ENCODE measurements around the gene DACT3. TPM values are rescaled to one million over a fixed set of nuclear protein-coding genes. Genes with fewer than 3 reads are reported as not detected.

DACT3 gene
- total and polyA plus RNA-seq, 4 donors = 0.32 to 1.4 (median 1.0) TPM

DNA sequence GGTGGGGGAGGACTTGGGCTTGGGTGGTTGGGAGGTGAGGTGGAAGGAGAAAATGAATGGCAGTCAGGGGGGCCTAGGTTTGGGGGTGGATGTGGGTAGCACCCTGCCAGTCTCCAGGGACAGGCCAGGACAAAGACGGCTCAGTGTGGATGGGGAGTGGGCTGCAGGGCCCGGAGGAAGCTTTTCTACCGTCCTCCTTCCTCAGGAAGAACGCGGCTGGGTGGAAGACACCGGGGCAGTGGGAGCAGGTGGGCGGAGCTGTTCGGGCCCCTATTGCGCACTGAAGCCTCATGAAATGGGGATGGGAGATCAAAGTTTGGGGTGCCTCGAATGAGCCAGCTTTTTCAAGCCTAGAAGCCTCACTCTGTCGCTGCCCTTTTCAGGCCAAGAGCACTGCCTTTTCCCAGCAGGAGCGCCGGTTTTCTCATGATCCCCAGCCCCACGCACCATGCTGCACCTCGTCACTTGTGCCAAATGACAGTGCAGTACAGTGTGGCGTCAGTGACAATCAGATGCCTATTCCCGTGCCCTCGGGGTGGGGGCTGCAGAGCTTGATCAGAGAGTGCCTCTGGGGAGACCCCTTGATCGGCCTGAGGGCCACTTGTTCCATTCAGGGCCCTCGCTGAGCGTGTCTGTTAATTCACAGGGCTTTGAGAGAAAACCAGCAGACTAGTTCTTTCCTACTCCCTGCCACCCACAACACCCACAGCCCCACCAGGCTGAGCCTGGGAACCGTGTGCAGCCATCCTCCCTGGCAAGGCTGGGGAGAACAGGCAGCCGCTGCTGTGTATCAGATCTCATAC lies 58.4 kb downstream of the DACT3 start:
- H3K36me3 ChIP-seq (ENCODE audit: control insufficient read depth in 4 of 4, insufficient read depth in 3 of 4, low read depth in 1 of 4, low read length in 3 of 4) = peaks cover 1 to 6% (median 2%) of the 10 kb centered on the region in 4 donors
- DNase-seq (ENCODE audit: low spot score) = no peak
- TF ChIP-seq, protein P1, sequence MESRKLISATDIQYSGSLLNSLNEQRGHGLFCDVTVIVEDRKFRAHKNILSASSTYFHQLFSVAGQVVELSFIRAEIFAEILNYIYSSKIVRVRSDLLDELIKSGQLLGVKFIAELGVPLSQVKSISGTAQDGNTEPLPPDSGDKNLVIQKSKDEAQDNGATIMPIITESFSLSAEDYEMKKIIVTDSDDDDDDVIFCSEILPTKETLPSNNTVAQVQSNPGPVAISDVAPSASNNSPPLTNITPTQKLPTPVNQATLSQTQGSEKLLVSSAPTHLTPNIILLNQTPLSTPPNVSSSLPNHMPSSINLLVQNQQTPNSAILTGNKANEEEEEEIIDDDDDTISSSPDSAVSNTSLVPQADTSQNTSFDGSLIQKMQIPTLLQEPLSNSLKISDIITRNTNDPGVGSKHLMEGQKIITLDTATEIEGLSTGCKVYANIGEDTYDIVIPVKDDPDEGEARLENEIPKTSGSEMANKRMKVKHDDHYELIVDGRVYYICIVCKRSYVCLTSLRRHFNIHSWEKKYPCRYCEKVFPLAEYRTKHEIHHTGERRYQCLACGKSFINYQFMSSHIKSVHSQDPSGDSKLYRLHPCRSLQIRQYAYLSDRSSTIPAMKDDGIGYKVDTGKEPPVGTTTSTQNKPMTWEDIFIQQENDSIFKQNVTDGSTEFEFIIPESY (IDR thresholded peaks at IDR 0.05) = no peak
- no peak for TF ChIP-seq JUND (IDR thresholded peaks at IDR 0.05)
- no peak for TF ChIP-seq FOXA2 (IDR thresholded peaks at IDR 0.05)
- no peak for TF ChIP-seq GABPA (IDR thresholded peaks at IDR 0.05 in 1 of 2, conservative IDR thresholded peaks at IDR 0.05 in 1 of 2)
- TF ChIP-seq, protein P2, sequence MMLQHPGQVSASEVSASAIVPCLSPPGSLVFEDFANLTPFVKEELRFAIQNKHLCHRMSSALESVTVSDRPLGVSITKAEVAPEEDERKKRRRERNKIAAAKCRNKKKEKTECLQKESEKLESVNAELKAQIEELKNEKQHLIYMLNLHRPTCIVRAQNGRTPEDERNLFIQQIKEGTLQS (IDR thresholded peaks at IDR 0.05) = no peak
- TF ChIP-seq SP1 (IDR thresholded peaks at IDR 0.05) = no peak
- no peak for TF ChIP-seq HNF4G (IDR thresholded peaks at IDR 0.05)
- TF ChIP-seq, protein P3, sequence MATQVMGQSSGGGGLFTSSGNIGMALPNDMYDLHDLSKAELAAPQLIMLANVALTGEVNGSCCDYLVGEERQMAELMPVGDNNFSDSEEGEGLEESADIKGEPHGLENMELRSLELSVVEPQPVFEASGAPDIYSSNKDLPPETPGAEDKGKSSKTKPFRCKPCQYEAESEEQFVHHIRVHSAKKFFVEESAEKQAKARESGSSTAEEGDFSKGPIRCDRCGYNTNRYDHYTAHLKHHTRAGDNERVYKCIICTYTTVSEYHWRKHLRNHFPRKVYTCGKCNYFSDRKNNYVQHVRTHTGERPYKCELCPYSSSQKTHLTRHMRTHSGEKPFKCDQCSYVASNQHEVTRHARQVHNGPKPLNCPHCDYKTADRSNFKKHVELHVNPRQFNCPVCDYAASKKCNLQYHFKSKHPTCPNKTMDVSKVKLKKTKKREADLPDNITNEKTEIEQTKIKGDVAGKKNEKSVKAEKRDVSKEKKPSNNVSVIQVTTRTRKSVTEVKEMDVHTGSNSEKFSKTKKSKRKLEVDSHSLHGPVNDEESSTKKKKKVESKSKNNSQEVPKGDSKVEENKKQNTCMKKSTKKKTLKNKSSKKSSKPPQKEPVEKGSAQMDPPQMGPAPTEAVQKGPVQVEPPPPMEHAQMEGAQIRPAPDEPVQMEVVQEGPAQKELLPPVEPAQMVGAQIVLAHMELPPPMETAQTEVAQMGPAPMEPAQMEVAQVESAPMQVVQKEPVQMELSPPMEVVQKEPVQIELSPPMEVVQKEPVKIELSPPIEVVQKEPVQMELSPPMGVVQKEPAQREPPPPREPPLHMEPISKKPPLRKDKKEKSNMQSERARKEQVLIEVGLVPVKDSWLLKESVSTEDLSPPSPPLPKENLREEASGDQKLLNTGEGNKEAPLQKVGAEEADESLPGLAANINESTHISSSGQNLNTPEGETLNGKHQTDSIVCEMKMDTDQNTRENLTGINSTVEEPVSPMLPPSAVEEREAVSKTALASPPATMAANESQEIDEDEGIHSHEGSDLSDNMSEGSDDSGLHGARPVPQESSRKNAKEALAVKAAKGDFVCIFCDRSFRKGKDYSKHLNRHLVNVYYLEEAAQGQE (IDR thresholded peaks at IDR 0.05) = no peak
- TF ChIP-seq EGR1 (IDR thresholded peaks at IDR 0.05; ENCODE audit: low read depth in 2 of 2) = no peak
- TF ChIP-seq RAD21 (IDR thresholded peaks at IDR 0.05) = no peak
- no peak for TF ChIP-seq RXRA (IDR thresholded peaks at IDR 0.05)
- TF ChIP-seq HNF4A (conservative IDR thresholded peaks at IDR 0.05) = no peak
- TF ChIP-seq, protein P4, sequence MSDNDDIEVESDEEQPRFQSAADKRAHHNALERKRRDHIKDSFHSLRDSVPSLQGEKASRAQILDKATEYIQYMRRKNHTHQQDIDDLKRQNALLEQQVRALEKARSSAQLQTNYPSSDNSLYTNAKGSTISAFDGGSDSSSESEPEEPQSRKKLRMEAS (IDR thresholded peaks at IDR 0.05) = no peak
- TF ChIP-seq, protein P5, sequence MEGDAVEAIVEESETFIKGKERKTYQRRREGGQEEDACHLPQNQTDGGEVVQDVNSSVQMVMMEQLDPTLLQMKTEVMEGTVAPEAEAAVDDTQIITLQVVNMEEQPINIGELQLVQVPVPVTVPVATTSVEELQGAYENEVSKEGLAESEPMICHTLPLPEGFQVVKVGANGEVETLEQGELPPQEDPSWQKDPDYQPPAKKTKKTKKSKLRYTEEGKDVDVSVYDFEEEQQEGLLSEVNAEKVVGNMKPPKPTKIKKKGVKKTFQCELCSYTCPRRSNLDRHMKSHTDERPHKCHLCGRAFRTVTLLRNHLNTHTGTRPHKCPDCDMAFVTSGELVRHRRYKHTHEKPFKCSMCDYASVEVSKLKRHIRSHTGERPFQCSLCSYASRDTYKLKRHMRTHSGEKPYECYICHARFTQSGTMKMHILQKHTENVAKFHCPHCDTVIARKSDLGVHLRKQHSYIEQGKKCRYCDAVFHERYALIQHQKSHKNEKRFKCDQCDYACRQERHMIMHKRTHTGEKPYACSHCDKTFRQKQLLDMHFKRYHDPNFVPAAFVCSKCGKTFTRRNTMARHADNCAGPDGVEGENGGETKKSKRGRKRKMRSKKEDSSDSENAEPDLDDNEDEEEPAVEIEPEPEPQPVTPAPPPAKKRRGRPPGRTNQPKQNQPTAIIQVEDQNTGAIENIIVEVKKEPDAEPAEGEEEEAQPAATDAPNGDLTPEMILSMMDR (IDR thresholded peaks at IDR 0.05; ENCODE audit: low read depth, low read length, missing input control) = no peak
- TF ChIP-seq FOXA1 (IDR thresholded peaks at IDR 0.05) = no peak
- TF ChIP-seq TAF1 (conservative IDR thresholded peaks at IDR 0.05) = no peak
- peaks cover 12 to 51% (median 44%) of the 10 kb centered on the region in 4 donors for H3K4me1 ChIP-seq (ENCODE audit: control insufficient read depth in 4 of 4, insufficient read depth in 4 of 4, low read length in 3 of 4)
- no peaks in the 10 kb centered on the region for H3K27me3 ChIP-seq (ENCODE audit: control insufficient read depth in 4 of 4, insufficient read depth in 4 of 4, low read length in 3 of 4)
- peaks cover 0 to 2% (median under 1%) of the 10 kb centered on the region in 4 donors for H3K9me3 ChIP-seq (ENCODE audit: control insufficient read depth in 4 of 4, low read length in 3 of 4)
- peak overlapping the region; percentile 72 to 87 for H3K27ac ChIP-seq (ENCODE audit: low read depth in 1 of 2, low read length in 2 of 2)
- peak overlapping the region; percentile 71 to 95 (median 80) for H3K4me3 ChIP-seq (ENCODE audit: low read depth in 1 of 3, low read length in 3 of 3)
- WGBS = 6% methylated on average over 23 of the region's 23 CpGs
- H3K9ac ChIP-seq (ENCODE audit: low read depth in 1 of 2, low read length in 2 of 2) = peak overlapping the region; percentile 63 to 96
